Measurements from ENCODE around the gene PPP2R3A. TPM values are rescaled to one million over a fixed set of nuclear protein-coding genes. Genes with fewer than 3 reads are reported as not detected.

PPP2R3A gene
- total RNA-seq, 1 donor from 2014 or later = 14.8 TPM

- no peaks in the 10 kb centered on the region for H3K27me3 Mint-ChIP-seq (ENCODE audit: low read depth)
- peak; percentile 93 for TF ChIP-seq CTCF (IDR thresholded peaks at IDR 0.05)
- DNase-seq (ENCODE audit: low spot score) = no peak
- H3K27ac Mint-ChIP-seq (ENCODE audit: unreplicated experiment) = no peak overlapping the region
- peaks cover 3% of the 10 kb centered on the region for H3K4me1 Mint-ChIP-seq (ENCODE audit: low read depth)
- H3K36me3 Mint-ChIP-seq (ENCODE audit: low read depth) = peaks cover 14% of the 10 kb centered on the region
- no peak overlapping the region for H3K4me3 Mint-ChIP-seq (ENCODE audit: unreplicated experiment)
- no peaks in the 10 kb centered on the region for H3K9me3 Mint-ChIP-seq (ENCODE audit: low read depth)
These were observed 77.2 kb downstream of the PPP2R3A start for GRCh38 chr3:136042608-136043221.

- Mint-ChIP-seq H3K27me3 (ENCODE audit: low read depth) (no peaks in the 10 kb centered on the region), H3K36me3 (ENCODE audit: low read depth) (peaks cover 16% of the 10 kb centered on the region), H3K9me3 (ENCODE audit: low read depth) (no peaks in the 10 kb centered on the region), H3K4me1 (ENCODE audit: low read depth) (peaks cover 3% of the 10 kb centered on the region), H3K4me3 (ENCODE audit: unreplicated experiment) (no peak overlapping the region), H3K27ac (ENCODE audit: unreplicated experiment) (no peak overlapping the region)
- peak; percentile 82 for DNase-seq (ENCODE audit: low spot score)
- no peak for TF ChIP-seq CTCF (IDR thresholded peaks at IDR 0.05)
These were observed 79.6 kb downstream of the PPP2R3A start for GRCh38 chr3:136044980-136045745.

GRCh38 chr3:136048068-136048467, 82.5 kb downstream of the PPP2R3A start:
- Mint-ChIP-seq H3K9me3 (ENCODE audit: low read depth) (no peaks in the 10 kb centered on the region), H3K4me1 (ENCODE audit: low read depth) (no peaks in the 10 kb centered on the region), H3K36me3 (ENCODE audit: low read depth) (peaks cover 23% of the 10 kb centered on the region), H3K4me3 (ENCODE audit: unreplicated experiment) (no peak overlapping the region), H3K27ac (ENCODE audit: unreplicated experiment) (no peak overlapping the region), H3K27me3 (ENCODE audit: low read depth) (no peaks in the 10 kb centered on the region)
- no peak for TF ChIP-seq CTCF (IDR thresholded peaks at IDR 0.05)
- DNase-seq (ENCODE audit: low spot score) = no peak

GRCh38 chr3:136050250-136050649, 84.7 kb downstream of the PPP2R3A start:
- no peaks in the 10 kb centered on the region for H3K4me1 Mint-ChIP-seq (ENCODE audit: low read depth)

More at GRCh38 chr3:136050250-136050649, 84.7 kb downstream of the PPP2R3A start:
- H3K27ac Mint-ChIP-seq (ENCODE audit: unreplicated experiment) = no peak overlapping the region
- DNase-seq (ENCODE audit: low spot score) = no peak
- TF ChIP-seq CTCF (IDR thresholded peaks at IDR 0.05) = no peak
- H3K36me3 Mint-ChIP-seq (ENCODE audit: low read depth) = peaks cover 25% of the 10 kb centered on the region
- no peak overlapping the region for H3K4me3 Mint-ChIP-seq (ENCODE audit: unreplicated experiment)
- H3K27me3 Mint-ChIP-seq (ENCODE audit: low read depth) = no peaks in the 10 kb centered on the region
- no peaks in the 10 kb centered on the region for H3K9me3 Mint-ChIP-seq (ENCODE audit: low read depth)

Measured in chondrocyte (in vitro differentiated cells).